ENCODE data around the gene EXD1.

GRCh38 chr15:41161336-41161735 lies 69.2 kb downstream of the EXD1 start:
- TF ChIP-seq NFIC (IDR thresholded peaks at IDR 0.05) (no peak), EP300 (IDR thresholded peaks at IDR 0.05; ENCODE audit: borderline replicate concordance) (no peak), EGR1 (IDR thresholded peaks at IDR 0.05) (no peak), CEBPB (IDR thresholded peaks at IDR 0.05) (no peak), TAF1 (IDR thresholded peaks at IDR 0.05; ENCODE audit: low read depth) (no peak)
